ES-I3 (cell line): Measurements from ENCODE around the gene SSTR1.
"Not testable (repeated sequence)": the region's sequence is repeated elsewhere in the genome, so short reads cannot be mapped to it uniquely, and the experiment has no call there.

Experiments used
- H3K36me3 ChIP-seq: 2 replicates; pipeline ENCODE4 v1.6.1; 2013; ENCODE audit warnings: mild to moderate bottlenecking, low read length, control low read depth, moderate library complexity; ENCODE audit not compliant: insufficient read depth
- H3K4me1 ChIP-seq: 2 replicates; pipeline ENCODE4 v1.6.1; 2013; ENCODE audit warnings: mild to moderate bottlenecking, control low read depth, low read length; ENCODE audit not compliant: insufficient read depth
- H3K9ac ChIP-seq: 2 replicates; pipeline ENCODE4 v1.6.1; 2013; ENCODE audit warnings: low read depth, mild to moderate bottlenecking, low read length, moderate library complexity
- H3K9me3 ChIP-seq: 2 replicates; pipeline ENCODE4 v1.6.1; 2013; ENCODE audit warnings: mild to moderate bottlenecking, low read length, moderate library complexity; ENCODE audit not compliant: control insufficient read depth, insufficient read depth

SSTR1 gene

GRCh38 chr14:38207736-38208617 is at the start of gene SSTR1:
TSS of gene SSTR1 (plus strand) at chr14:38207904. CDS start at chr14:38209390, 1,486 bp downstream.
- peak within 1 kb of the TSS; percentile 68 for H3K9ac ChIP-seq
- H3K4me1 ChIP-seq = no peaks in the 10 kb centered on the region
- no peaks in the 10 kb centered on the region for H3K9me3 ChIP-seq
- no peaks in the 10 kb centered on the region for H3K36me3 ChIP-seq

DNA sequence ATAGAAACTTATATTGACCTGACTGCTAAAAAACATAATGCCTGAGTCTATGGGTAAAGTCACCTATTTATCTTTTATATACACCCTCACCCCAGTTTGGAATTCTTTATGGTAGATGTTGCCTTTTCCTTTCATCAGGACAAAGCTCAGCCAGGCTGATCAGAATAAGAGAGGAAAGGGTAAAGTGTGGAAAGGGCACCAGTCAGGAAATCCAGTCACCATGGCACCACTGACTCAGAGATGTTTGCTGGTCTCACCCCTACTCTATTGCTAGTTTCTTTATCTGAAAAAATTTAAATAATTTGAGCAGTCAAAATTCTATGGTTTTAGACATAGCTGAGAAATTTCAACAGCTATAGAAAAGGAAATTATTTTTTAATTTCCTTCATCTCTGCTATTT is 49.2 kb upstream of the SSTR1 start:
- no peaks in the 10 kb centered on the region for H3K36me3 ChIP-seq
- H3K9me3 ChIP-seq = no peaks in the 10 kb centered on the region

GRCh38 chr14:38168416-38168815 is 39.3 kb upstream of the SSTR1 start:
- Histone ChIP-seq H3K4me1 (no peaks in the 10 kb centered on the region), H3K9ac (no peak overlapping the region), H3K36me3 (no peaks in the 10 kb centered on the region), H3K9me3 (no peaks in the 10 kb centered on the region)

More for the DNA sequence above, 49.2 kb upstream of the SSTR1 start:
- H3K4me1 ChIP-seq = no peaks in the 10 kb centered on the region
- no peak overlapping the region for H3K9ac ChIP-seq

DNA sequence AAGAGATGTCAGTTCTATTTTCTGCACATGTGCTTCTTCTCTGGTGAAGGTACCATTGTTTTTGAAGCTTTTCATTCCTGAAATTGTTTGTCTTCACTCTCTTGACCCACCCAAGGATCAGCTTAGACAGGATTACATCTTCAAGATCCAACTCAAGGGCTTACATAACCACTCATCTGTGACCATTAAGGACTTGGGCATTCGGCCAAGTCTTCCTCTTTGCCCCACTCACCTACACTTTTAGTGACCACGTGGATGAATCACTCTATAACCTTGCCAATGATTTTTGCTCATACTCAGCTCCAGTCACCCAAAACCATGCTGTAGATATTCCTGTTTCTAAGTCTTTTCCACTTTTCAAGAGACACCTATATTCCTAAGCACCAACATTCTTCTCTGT is 36.5 kb upstream of the SSTR1 start:
- H3K9me3 ChIP-seq = no peaks in the 10 kb centered on the region
- H3K36me3 ChIP-seq = no peaks in the 10 kb centered on the region
- H3K9ac ChIP-seq = no peak overlapping the region
- peaks cover 7% of the 10 kb centered on the region; the same call in 1 of the 2 replicates for H3K4me1 ChIP-seq

- peaks cover 3% of the 10 kb centered on the region; the same call in 1 of the 2 replicates for H3K36me3 ChIP-seq
- H3K9ac ChIP-seq = no peak overlapping the region
- H3K4me1 ChIP-seq = peaks cover 7% of the 10 kb centered on the region; the same call in 1 of the 2 replicates
- peaks cover 13% of the 10 kb centered on the region for H3K9me3 ChIP-seq
Measured at GRCh38 chr14:38174711-38175110, 33.0 kb upstream of the SSTR1 start.

DNA sequence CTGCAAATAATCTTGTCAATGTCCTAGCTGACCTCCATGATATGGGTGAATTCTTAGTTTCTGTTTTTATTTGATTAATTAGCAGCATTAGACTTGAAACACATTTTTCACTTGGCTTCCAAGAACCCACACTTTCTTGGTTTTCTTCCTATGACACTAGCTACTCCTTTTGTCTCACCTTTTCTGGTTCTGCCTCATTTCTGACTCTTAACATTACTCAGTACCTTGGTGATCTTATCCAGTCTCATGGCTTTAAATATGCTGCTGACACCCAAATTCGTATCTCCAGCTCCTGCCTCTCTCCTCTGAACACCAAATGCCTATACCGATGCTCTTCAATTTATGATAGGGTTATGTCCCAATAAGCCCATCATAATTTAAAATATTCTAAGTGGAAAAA is 32.0 kb upstream of the SSTR1 start:
- peaks cover 7% of the 10 kb centered on the region; the same call in 1 of the 2 replicates for H3K4me1 ChIP-seq

GRCh38 chr14:38176379-38176778 is 31.3 kb upstream of the SSTR1 start:
- Histone ChIP-seq H3K36me3 (peaks cover 3% of the 10 kb centered on the region; the same call in 1 of the 2 replicates), H3K4me1 (peaks cover 7% of the 10 kb centered on the region; the same call in 1 of the 2 replicates)

More for the DNA sequence above, 32.0 kb upstream of the SSTR1 start:
- peaks cover 3% of the 10 kb centered on the region; the same call in 1 of the 2 replicates for H3K36me3 ChIP-seq
- H3K9ac ChIP-seq = no peak overlapping the region
- H3K9me3 ChIP-seq = peaks cover 19% of the 10 kb centered on the region

GRCh38 chr14:38184132-38184531 is 23.6 kb upstream of the SSTR1 start:
- Histone ChIP-seq H3K9ac (no peak overlapping the region), H3K36me3 (peaks cover 8% of the 10 kb centered on the region), H3K9me3 (peaks cover 15% of the 10 kb centered on the region), H3K4me1 (peaks cover 20% of the 10 kb centered on the region)

More at GRCh38 chr14:38176379-38176778, 31.3 kb upstream of the SSTR1 start:
- Histone ChIP-seq H3K9ac (no peak overlapping the region), H3K9me3 (peaks cover 20% of the 10 kb centered on the region)

GRCh38 chr14:38185671-38186070 is 22.0 kb upstream of the SSTR1 start:
- no peak overlapping the region for H3K9ac ChIP-seq
- H3K4me1 ChIP-seq = peaks cover 26% of the 10 kb centered on the region
- H3K36me3 ChIP-seq = peaks cover 5% of the 10 kb centered on the region; the same call in 1 of the 2 replicates
- H3K9me3 ChIP-seq = peaks cover 4% of the 10 kb centered on the region; the same call in 1 of the 2 replicates

DNA sequence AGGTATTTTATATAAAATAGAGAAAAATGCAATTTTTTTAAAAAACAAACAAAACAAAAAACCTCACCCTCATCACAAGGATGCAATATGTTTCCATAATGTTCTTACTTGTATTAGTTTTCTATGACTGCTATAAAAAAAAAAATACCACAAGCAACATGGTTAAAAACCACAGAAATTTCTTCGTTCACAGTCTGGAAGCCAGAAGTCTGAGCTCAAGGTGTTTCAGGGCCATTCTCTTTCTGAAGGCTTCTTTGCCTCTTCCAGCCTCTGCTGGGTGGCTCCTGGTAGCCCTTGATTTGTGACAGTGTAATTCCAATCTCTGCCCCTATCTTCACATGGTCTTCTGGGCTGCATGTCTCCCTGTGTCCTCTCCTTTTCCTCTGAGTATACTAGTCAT is 21.5 kb upstream of the SSTR1 start:
- H3K36me3 ChIP-seq = peaks cover 5% of the 10 kb centered on the region; the same call in 1 of the 2 replicates
- H3K9ac ChIP-seq = no peak overlapping the region
- peaks cover 26% of the 10 kb centered on the region for H3K4me1 ChIP-seq
- H3K9me3 ChIP-seq = peaks cover 3% of the 10 kb centered on the region; the same call in 1 of the 2 replicates

DNA sequence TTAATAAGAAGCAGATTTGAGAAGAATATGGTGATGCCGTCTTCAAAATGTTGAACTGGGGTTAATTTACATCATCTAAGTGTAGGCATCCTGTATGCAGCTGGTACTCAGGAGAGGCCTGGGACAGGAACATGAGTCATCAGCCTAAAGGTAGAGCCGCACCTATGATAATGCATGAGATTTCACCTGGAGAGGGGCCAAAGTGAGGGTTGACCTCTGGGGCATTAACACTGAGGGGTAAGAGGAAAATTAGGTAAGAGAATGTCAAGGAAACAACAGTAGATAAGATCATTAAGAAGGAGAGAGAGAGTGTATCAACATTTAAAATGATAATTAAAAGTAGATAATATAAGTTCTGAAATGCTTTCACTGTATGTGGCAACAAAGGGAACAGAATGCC is 20.2 kb upstream of the SSTR1 start:
- no peaks in the 10 kb centered on the region for H3K9me3 ChIP-seq
- H3K36me3 ChIP-seq = peaks cover 5% of the 10 kb centered on the region; the same call in 1 of the 2 replicates
- no peak overlapping the region for H3K9ac ChIP-seq
- H3K4me1 ChIP-seq = peaks cover 26% of the 10 kb centered on the region

DNA sequence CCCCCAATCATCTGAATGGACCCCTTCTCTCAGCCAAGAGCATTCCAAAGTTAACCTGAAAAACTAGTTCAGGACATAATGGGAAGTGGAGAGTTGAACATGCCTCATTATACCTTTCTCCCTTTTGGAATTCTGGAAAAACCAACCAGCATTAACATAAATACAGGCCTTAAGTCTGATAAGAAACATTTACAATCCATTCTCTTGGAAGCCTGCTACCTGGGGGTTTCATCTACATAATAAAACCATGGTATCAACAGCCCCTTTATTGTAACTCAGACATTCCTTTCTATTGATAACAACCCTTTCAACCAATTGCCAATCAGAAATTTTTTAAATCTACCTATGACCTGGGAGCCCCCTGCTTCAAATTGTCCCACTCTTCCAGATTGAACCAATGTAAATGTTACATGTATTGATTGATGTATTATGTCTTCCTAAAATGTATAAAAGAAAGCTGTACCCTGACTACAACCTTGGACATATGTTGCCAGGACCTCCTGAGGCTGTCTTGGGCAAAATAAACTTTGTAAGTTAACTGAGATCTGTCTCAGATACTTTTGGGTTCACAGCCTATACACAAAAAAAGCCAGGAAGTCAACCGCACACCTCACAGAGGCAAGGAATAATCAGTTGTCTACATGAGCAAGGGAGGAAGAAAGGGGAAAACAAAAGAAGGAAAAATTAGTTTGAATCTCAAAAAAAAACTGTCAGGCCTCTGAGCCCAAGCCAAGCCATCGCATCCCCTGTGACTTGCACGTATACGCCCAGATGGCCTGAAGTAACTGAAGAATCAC is 17.6 kb upstream of the SSTR1 start:
- Histone ChIP-seq H3K9ac (peak overlapping the region; percentile 46), H3K4me1 (peaks cover 26% of the 10 kb centered on the region), H3K36me3 (peaks cover 8% of the 10 kb centered on the region; the same call in 1 of the 2 replicates), H3K9me3 (no peaks in the 10 kb centered on the region)

DNA sequence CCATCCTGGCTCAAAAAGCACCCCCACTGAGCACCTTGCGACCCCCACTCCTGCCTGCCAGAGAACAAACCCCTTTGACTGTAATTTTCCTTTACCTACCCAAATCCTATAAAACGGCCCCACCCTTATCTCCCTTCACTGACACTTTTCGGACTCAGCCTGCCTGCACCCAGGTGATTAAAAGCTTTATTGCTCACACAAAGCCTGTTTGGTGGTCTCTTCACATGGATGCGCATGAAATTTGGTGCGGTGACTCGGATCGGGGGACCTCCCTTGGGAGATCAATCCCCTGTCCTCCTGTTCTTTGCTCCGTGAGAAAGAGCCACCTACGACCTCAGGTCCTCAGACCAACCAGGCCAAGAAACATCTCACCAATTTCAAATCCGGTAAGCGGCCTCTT is 16.9 kb upstream of the SSTR1 start:
- H3K9me3 ChIP-seq, H3K36me3 ChIP-seq: not testable (repeated sequence)
- H3K4me1 ChIP-seq = peaks cover 26% of the 10 kb centered on the region
- peak overlapping the region; percentile 64 for H3K9ac ChIP-seq

GRCh38 chr14:38191491-38191890 is 16.2 kb upstream of the SSTR1 start:
- Histone ChIP-seq H3K4me1 (peaks cover 26% of the 10 kb centered on the region), H3K9ac (peak overlapping the region; percentile 64)
- not testable (repeated sequence) for H3K36me3 ChIP-seq, H3K9me3 ChIP-seq
